Astrocyte (in vitro differentiated cells and primary cell): Measurements from ENCODE around the gene VRTN.

Experiments used
- CTCF ChIP-seq: IDR thresholded peaks from 2 replicates; pipeline ENCODE4 v1.5.1; 2011; ENCODE audit warnings: low read depth, mild to moderate bottlenecking, inconsistent platforms, low read length, moderate library complexity; ENCODE audit not compliant: insufficient read depth
- EZH2 ChIP-seq: IDR thresholded peaks from 2 replicates; pipeline ENCODE4 v1.6.1; 2012; ENCODE audit warnings: mild to moderate bottlenecking, low read length, inconsistent platforms; ENCODE audit not compliant: insufficient read depth

- TF ChIP-seq CTCF (no peak), EZH2 (no peak)
Measured at GRCh38 chr14:74346341-74346740, 1.9 kb upstream of the VRTN start.
